ENCODE data around the gene TRIM52.
"Not testable (repeated sequence)": the region's sequence is repeated elsewhere in the genome, so short reads cannot be mapped to it uniquely, and the experiment has no call there.

Gene TRIM52

DNA sequence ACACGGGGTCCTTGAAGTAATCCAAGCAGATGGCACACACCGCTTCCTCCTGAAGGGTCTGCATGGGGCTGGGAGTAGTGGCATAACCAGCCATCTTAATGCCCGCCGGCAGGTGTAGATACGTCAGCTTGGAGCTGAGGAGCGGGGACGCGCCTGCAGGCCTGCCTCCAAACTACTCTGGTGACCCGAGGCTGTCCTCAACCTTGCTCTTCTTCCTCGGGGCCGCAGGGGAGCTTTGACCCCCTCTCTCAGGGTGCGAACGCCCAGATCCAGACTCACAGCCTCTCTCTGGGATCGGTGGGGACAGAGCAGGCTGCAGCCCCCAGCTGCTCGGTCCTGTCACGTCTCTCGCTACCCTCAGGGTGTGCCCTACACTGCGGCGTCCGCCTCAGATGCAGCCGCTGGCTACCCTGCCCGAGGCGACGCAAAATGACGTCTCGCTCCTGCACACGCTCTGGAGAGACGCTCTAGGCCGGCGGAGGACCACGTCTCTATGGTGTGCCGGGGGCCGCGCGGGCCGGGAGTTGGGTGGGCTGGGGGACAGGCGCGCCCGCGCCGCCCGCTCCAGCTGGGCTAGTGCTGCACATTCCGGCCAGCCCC, at the start of gene TRIM52:
TSS of gene TRIM52 (minus strand) at position 424 of the 600 bp plus-strand sequence. CDS start at position 94, 330 bp downstream.
- no peak for DNase-seq

DNA sequence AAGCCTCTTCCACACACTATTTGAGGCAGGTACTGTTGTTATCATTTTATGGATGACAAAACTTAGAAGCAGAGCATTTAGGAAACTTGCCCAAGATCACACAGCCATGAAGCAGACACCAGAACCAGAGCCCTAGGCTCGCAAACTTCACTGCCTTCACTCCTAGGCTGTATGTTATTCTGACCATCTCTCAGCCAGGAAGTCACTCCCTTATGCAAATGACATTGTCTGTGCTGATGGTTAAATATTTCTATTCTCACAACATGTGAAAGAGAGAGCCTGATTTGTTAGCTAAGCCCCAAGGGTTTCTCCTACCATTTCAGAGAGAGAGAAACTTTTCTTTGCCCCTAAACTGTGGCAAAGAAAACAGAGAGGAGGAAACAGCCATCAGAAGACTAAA, 26.4 kb upstream of the TRIM52 start:
- DNase-seq = not testable (repeated sequence)

DNA sequence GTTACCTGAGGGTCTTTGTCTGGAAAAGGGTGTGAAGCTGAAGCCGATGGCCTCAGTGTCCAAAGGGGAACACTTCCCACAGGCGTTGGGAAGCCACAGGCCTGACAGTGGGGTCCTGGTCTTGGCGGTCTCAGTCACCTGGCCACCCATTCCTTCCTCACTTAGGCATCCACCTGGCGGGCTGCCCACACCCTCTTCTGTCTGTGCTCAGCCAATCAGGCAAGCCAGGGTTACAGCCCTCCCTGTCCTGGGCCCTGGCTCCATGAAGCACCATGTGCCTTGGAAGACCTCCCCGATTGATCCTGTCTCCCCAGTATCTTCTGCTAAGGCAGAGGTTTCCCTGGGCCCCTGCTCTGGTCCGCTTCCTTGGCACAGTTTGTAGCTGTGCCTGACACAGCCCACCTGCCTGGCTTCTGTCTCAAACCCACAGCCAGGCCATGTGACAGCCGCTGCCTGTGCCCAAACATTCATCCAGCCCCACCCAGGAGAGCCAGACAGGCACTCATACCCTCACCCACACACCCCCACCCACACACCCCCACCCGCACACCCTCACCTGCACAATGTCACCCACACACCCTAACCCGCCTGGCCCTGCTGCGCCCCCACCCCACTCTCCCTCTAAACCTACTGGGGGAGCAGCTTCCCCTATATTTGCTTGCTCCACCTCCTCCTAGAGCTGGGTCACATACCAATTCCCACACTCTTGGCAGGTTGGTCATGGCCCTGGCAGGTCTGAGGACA, 25.2 kb upstream of the TRIM52 start:
- DNase-seq = not testable (repeated sequence)

DNA sequence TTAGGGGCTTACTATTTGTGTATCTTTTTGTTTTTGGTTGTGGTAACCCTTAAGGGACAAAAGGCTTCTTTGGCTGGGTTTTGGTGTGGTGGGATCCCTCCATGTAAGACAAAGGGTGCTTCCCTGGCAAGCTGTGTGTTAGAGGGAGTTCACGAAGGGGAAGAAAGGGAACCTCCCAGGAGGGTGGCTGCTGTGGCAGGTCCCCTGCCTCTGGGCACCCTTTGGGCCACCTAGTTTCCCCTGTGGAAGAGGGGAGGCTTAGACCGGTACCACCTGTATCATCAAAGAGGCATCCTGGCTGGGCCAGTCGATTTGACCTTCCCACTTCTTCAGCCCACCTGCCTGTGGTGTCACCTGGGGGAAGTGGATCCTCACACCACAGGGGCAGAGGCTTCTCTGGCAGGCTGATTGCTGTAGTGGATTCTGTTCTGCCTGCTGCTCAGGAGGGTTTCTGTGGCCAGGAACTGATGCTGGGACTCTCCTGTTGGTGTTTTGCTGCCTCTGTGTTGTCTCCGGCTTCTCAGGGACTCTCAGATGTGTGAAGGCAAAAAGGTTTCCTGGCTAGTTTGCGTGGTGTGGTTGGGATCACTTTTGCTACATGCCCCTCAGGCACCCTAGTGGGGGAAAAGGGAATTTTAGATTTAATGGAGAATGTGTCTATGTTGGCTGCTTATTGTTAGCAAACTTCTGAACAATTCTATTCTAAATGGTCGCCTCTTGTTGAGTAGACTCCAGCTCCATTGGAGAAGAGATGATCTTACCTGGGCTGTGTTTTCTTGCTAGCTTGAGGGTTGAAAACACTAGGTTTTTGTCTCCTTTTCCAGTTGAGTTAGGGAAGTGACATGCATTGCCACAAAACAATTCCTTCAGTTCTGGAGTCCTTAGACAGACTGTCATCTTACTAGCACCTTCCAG, 23.2 kb upstream of the TRIM52 start:
- DNase-seq = not testable (repeated sequence)

DNA sequence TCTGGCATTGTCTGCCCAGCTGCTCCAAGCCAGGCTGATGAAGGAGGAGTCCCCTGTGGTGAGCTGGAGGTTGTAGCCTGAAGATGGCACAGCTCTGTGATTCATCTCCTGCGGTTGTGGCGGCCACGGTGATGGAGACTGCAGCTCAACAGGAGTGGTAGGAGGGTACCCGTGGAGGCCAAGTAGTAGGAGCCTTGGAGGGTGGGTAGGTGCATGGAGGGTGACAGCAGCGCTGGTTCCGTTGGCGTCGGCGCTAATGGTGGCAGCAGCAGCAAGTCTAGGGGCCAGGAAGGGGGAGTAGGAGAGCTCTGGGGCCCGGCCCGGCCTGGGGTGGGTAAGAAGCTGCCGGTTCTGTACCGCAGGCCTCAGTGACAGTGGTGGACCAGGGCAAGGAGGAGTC, 22.4 kb upstream of the TRIM52 start:
- DNase-seq = no peak

DNA sequence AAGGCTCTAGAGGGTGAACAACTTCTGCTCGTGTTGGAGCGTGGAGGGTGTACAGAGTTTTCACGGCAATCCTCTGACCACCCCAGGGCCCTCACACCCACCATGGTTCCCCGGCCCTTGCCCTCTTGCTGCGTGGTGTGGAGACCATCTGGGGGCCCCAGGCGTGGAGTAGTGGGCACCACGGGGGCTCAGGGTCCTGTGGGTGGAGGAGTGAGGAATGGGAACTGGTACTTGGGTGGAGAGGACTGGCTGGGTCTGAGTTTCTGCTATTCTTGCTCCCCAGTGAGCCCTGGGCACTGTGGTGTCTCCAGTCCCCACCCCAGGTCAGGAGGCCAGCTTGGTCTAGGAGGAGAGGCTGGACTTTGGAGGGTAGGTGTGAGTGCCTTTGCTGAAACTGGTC, 21.9 kb upstream of the TRIM52 start:
- no peak for DNase-seq

DNA sequence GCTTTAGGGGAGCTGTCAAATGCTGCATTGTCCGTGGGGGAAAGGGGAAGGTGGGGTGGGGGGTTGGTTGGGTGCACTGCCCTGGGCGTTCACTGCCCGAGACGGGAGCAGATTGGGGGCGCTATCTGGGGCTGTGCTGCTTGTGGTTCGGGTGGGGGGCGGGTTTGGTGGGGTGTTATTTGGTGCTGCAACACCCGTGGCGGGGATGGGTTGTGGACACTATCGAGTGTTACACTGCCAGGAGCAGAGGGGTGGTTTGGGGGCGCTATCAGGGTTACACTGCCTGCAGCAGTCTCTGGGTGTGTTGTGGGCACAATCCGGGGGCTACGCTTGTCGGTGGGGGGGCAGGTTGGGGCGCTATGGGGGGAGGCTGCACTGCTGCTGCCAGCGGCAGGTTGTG, 21.5 kb upstream of the TRIM52 start:
- DNase-seq = not testable (repeated sequence)

DNA sequence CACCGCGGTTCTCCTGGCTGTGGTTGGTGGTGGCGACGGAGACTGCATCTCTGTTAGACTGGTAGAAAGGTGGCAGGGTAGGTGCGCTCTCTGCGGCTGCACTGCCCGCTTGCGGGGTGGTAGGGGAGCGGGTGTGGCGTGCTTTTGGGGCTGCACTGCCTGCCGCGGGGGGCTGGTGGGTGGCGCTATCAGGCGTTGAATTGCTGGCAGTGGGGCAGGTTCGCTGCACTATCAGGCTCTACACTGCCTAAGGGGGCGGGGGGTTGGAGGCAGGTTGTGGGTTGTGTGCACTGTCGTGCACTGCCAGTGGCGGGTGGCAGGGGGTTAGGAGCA, 21.0 kb upstream of the TRIM52 start:
- DNase-seq = no peak

DNA sequence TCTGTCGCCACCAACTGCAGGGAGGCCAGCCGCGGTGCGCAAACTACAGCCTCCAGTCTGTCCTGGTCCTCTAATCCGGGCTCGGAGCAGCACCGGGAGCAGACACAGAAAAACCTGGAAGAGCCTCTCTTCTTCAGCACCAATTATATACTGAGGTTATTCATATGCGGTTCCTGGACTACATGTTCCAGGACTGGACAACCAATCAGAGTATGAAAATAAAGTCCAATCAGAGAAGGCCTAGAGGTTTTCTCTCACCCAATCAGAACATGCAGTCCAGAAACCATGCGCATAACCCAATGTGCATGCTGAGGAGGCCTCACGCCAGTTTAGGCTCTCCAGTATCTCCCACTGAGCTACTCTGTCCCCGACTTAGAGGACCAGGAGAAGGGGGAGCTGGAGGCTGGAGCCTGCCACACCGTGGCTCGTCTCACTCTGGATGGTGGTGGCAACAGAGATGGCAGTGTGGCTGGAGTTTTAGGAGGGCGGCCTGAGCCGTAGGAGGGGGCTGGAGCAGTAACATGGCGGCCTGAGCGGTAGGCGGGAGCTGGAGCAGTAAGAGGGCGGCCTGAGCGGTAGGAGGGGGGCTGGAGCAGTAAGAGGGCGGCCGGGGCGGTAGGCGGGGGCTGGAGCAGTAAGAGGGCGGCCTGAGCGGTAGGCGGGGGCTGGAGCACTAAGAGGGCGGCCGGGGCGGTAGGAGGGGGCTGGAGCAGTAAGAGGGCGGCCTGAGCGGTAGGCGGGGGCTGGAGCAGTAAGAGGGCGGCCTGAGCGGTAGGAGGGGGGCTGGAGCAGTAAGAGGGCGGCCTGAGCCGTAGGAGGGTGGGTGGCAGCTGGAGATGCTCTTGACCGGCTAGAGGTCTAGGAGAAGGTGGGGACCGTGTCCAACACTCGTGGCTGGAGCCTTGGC, 20.4 kb upstream of the TRIM52 start:
- no peak for DNase-seq

DNA sequence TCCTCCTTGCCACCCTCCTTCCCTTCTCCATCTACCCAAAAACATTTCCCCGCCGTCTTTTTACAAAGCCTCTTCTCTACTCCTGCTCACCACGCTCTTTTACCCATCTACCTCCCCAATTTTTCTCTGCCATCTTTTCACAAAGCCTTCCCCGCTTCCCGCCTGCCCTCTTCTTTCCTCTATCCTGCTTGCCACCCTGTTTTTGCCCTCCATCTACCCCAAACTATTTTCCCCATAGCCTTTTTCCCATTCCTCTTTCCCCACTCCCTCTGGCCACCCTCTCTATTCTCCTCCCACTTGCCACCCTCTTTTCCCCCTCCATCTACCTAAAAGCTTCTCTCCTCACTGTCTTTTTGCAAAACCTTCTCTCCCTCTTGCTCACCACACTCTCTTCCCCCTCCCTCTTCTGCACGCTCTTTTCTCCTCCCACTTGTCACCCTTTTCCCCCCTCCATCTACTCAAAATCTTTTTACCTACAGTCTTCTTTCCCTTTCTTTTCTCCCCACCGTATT, 19.4 kb upstream of the TRIM52 start:
- DNase-seq = no peak

DNA sequence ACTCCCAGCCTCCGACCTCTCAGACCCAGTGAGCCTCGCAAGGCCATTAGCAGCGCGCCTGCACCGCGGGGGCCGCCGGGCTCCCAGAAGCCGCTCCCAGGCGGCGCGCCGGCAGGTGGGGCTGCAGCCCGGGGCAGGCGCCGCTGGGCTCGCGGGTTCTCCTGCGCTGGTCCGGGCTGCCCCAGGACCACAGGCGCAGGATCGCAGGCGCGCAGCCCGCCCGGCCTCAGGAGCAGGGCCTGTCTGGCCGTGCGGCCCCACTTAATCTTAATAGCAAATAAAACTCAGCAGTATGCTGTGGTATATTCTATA, 12.4 kb upstream of the TRIM52 start:
- not testable (repeated sequence) for DNase-seq

DNA sequence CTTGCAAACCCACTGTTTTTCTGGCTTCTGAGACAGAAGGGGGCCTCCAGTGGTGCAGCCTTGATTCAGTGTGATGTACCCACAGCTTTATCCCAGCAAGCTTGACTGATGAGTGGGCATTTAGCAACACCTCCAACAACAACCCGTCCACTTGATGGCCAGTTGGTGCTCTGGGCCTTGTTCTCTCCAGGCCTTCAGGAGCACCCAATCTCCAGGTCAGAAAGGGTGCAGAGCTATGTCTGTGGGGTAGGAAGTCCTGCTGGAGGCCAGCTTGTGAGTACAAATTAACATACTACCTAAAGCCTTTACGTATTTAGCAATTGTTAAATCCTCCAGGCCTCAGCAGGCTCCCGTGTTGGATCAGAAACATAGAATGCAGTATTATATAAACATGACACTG, 10.1 kb upstream of the TRIM52 start:
- no peak for DNase-seq

DNA sequence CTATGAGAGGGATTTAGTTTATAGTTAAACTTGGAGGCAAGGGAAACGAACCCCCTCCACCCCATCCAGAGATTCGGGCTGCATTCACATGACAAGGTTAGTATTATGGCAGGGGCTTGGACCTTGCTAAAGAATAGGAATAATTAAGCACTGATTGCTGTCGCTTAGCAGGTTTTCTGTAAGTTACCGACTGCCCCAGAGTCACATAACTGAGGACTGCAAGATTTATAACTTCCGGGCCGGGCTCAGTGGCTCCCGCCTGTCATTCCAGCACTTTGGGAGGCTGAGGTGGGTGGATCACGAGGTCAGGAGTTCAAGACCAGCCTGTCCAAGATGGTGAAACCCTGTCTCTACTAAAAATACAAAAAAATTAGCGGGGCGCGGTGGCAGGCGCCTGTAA, 7.0 kb upstream of the TRIM52 start:
- not testable (repeated sequence) for DNase-seq

DNA sequence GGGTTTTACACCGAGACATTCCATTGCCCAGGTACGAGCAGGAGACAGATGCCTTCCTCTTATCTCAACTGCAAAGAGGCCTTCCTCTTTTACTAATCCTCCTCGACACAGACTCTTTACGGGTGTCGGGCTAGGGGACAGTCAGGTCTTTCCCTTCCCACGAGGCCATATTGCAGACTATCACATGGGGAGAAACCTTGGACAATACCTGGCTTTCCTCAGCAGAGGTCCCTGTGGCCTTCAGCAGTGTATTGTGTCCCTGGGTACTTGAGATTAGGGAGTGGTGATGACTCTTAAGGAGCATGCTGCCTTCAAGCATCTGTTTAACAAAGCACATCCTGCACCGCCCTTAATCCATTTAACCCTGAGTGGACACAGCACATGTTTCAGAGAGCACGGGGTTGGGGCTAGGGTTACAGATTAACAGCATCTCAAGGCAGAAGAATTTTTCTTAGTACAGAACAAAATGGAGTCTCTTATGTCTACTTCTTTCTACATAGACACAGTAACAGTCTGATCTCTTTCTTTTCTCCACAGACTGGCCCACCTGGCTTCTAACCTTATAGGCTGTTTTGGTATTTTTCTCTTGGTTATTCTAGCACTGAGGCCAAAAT, 6.5 kb upstream of the TRIM52 start:
- DNase-seq = not testable (repeated sequence)

DNA sequence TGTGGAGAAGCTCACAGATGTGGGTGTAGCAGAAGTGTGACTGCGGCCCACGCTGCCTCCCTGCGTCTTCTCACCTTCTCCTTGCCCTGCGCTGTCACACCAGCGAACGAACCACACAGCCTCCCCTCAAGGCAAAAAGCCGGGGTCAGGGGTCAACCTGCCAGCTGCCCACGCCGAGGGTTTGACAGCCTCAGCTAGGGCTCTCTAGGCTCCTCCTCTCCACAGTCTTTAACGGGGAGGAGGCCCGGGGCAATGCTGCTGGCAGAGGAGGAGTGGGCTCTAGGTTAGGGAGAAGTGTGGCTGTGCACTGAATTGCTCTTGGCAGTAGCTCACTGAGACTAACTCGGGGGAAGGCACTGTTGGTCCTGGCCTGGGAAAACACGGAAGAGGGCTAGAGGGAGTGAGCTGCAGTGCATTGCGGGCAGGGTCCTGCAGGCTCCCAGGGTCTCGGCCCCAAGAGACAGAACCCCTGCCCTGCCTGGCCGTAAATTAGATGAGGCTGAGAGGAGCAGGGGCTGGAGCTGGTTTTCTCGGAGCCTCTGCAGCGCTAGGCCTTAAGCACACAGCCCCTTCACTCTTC, 4.2 kb upstream of the TRIM52 start:
- DNase-seq = no peak

DNA sequence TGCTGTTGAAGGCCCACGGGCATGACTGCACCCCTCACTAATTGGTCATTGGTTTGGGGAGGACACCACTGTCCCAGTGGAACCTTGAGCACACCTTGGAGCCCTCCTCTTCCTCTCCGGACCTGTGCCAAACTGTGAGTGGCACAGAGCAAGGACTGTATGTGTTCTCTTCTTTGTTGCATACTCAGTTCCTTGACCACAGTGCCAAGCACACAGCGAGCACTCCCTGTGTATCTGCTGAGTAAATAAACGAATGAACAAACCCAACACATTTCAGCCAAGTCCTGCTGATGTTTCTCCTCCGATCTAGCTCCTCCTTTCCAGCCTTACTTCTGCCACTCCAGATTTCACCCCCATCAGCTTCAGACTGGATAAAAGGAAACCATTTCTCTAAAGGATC, 2.7 kb upstream of the TRIM52 start:
- no peak for DNase-seq

DNA sequence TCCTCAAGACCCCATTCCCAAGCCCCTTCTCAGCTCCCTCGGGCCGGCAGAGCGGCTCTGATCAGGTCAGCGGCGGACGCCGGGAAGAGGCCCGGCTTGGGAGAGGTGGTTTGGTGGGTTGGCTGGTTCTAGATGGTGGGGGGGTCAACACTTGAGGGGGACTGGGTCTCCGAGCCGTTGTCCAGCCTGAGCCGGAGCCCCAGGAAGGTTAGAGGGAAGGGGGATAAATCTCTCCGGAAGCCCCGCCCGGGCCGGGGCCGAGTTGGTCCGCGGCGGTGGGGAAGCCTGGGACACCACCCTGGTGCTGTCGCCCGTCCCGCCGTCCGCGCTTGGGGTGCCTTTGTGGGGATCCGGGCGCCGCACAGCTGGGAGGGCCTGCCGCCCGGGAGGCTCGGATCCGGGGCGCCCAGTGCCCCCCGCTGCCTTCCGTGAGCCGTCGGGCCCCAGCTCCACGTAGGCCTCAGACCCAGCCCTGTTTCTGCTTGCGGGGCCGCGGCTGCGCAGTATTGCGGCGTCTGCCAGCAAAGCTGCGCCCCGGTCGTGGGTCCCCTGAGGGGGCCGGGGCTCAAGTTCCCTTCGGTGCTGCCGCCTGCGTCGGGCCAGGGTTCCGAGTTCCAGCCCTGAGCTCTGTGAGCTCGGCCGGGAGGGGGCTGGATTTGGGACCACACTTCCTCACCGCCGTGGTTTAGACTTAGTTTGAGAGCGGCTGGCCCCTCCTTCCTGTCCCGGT, 542 bp upstream of the TRIM52 start:
- DNase-seq = no peak

DNA sequence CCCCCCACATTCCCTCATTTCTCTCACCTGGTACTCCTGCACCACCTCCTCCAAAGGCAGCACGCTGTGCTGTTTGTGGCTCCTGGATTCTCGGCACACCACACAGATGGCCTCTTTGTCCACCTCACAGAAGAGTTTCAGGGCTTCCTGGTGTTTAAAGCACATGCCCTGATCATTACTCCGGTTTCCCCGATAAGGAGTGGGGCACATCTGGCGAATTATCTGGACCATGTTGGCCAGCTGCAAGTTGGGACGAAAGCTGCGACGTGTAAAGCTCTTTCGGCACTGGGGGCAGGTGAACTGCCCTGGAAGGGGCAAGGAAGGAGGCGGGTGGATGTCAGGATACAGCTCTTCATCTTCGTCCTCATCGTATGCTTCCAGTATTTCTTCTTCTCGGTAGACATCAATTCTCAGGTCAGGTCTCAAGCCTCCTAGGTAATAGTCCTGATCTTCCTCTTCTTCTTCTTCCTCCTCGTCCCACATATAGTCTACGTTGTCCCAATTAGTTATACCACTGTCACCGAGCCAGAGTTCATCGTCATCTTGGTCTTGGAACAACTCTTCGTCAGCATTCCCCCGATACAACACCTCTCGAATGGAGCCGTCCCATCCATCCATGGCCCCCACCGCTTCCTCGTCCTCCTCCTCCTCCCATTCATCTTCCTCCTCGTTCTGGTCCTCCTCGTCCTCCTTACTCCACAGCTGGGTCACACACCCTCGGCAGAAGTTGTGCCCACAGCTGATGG, 796 bp downstream of the TRIM52 start:
- DNase-seq = no peak

DNA sequence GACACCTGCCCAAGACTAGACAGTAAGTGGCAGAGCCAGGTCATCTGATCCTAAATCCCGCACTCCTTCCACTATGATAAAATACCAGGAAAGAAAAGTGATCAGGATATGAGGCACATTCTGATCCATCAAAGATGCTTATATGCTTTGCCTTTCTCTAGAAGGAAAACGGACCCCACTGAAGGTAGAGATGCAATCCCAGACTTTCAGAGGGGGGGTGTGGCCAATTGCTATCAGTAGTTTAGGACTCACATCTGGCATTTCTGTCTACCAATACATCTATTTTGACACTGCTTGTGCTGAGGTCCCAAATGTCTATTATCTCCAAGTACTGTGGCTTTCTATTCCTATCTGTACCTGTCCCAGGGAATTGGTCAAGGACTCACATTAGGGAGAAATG, 1.7 kb downstream of the TRIM52 start:
- no peak for DNase-seq

DNA sequence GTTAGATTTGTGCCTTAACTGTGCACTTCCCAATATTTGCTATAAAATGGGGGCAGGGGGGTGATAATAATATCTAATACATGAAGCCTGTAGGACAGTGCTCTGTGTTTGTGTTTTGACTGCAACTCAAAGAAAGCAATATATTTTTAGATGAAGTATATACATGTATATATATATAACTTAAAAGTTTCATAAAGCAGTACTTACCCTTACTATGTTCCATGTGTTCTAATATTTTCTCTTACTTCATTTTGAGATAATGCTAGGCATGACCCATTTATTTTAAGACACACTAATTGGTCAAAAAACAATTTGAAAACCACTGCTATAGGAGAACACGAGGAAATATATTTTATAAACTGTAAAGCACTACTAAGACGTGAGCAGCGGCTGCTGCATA, 2.4 kb downstream of the TRIM52 start:
- DNase-seq = no peak
